NCI-H2196 (cell line): ENCODE measurements around the gene RTN4RL2.

Experiments used
- DNase-seq: peaks from one replicate; lab custom pipeline; 2025; ENCODE audit not compliant: unreplicated experiment; lab: John Stamatoyannopoulos, UW

Gene RTN4RL2

GRCh38 chr11:57461841-57462489, 1.6 kb downstream of the RTN4RL2 start:
- no peak for DNase-seq

DNA sequence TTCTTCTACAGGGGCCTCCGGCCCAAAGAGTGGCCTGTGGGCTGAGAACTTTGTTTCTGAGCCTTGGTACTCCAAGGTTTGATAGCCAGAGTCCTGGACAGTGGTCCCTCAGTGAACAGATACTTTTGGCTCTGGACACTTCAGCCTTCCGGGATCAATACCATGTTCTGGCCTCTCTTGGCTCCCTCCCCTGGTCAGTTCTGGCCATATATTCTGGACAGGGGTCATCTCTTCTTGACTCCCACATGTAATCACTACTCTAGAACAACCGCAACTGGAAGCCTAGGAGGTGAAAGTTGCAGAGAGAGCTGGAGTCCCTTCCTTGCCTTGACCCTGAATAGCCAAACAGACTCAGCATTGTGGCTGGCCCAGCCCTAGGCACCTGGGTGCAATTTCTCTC, 2.3 kb downstream of the RTN4RL2 start:
- DNase-seq = no peak

DNA sequence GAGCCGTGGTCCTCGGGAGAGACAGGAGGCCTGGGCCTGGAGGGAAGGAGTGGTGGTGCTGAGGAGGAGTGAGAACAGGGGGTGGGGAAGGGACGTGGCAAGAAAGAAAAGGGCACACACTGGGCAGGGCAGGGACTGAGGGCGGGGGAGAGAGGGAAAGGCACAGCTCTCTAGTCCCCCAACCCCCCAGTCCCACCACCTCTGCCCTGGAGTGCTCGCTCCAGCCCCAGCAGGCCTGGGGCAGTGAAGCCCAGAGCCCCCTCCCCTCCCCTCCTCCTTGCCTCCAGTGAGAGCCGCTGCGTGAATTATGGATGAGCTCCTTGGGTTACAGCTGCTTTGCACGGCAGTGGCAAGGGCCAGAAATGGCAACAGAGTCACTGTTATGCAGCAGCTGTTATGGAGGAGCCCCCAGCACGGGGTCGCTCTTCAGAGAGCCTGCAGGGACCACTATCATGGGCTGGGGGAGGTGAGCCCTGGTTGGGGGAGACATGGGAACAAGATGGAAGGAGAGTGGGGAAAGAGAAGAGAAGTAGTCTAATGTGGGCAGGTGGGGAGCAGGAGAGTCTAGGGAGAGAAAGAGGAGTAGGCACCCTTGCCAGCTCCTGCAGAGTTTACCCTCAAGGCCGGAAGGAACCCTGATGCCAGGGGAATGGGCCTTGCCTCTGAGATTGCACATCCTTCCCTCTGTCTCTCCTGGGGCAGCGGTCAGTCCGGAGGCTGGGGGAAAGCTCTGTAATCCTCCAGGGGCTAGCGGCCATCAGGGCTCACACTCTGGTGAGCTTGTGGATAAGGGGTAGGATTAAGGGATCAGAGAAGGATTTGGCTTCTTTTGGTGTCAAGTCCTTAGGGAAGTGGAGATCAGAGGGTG, 3.6 kb downstream of the RTN4RL2 start:
- no peak for DNase-seq

DNA sequence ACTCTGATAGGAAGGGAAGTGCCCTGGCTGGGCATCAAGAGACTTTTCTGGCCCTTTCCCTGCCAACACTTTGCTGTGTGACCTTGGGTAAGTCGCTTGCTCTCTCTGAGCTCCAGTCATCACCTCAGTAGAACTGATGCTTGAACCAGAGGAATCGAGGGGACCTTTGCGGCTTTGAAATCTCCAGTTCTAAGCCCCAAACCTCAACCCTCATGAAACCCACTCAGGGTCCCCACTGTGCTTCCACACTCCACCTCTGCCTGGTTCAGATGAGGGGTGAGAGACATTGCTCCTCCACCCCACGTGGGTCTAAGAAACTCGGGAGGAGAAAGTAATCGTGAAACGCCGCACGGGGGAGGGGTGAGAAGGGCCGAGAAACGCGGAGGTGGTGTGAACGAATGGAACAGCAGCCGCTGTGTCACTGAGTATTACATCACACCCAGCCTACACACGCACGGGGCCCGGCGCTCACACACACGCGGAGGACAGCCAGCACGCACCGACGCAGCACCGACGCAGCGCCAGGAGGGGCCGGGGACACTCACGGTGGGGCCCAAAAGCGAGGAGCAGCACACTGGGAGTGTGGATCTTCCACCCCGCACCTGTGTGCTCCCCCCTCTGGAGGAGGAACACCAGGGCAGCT, 4.3 kb downstream of the RTN4RL2 start:
- DNase-seq = no peak

- no peak for DNase-seq
These were observed 6.4 kb downstream of the RTN4RL2 start for GRCh38 chr11:57466680-57467079.

DNA sequence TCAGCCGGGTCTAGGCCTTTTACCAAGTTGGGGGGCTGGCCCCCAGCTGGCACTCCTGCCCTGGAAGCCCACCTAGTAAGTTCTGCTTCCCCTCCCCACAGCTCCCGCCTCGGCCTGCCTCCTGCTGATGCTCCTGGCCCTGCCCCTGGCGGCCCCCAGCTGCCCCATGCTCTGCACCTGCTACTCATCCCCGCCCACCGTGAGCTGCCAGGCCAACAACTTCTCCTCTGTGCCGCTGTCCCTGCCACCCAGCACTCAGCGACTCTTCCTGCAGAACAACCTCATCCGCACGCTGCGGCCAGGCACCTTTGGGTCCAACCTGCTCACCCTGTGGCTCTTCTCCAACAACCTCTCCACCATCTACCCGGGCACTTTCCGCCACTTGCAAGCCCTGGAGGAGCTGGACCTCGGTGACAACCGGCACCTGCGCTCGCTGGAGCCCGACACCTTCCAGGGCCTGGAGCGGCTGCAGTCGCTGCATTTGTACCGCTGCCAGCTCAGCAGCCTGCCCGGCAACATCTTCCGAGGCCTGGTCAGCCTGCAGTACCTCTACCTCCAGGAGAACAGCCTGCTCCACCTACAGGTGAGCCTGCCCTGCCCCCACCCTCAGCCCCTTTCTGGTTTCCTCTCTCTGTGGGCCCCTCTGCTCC, 7.3 kb downstream of the RTN4RL2 start:
- peak; percentile 14 for DNase-seq

GRCh38 chr11:57468276-57468675, 7.9 kb downstream of the RTN4RL2 start:
- no peak for DNase-seq

DNA sequence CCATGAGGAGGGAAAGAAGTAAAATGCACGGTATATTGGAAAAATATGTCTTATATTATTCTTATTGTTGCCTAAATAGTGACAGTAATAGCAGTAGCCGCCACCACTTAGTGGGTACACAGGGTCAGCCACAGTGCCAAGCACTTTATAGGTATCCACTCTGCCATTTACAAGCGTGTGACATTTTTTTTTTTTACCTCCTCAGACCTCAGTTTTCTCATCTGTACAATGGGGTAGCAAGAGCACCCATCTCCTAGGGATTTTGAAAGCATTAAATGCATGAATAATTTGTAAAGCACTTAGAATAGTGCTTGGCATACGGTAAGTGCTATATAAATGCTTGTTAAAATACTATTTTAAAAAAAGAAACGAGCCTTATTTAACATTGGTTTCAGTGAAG, 8.9 kb downstream of the RTN4RL2 start:
- no peak for DNase-seq

DNA sequence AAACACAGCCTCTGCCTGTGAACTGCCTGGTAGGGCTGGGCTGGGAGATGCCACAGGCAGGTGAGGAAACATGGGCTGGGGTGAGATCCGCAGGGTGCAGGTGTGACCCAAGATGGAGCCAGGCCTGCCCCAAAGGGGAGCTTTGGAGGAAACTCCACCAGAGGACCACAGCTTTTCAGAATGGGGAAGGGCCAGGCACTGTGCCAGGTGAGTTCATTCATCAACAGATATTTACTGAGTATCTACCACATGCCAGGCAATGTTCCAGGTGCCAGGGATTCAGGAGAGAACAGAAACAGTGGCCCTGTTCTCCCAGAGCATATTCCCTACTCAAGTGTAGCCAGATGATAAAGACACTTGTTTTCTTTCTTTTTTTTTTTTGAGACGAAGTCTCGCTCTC, 11.2 kb downstream of the RTN4RL2 start:
- DNase-seq = peak; percentile 59

DNA sequence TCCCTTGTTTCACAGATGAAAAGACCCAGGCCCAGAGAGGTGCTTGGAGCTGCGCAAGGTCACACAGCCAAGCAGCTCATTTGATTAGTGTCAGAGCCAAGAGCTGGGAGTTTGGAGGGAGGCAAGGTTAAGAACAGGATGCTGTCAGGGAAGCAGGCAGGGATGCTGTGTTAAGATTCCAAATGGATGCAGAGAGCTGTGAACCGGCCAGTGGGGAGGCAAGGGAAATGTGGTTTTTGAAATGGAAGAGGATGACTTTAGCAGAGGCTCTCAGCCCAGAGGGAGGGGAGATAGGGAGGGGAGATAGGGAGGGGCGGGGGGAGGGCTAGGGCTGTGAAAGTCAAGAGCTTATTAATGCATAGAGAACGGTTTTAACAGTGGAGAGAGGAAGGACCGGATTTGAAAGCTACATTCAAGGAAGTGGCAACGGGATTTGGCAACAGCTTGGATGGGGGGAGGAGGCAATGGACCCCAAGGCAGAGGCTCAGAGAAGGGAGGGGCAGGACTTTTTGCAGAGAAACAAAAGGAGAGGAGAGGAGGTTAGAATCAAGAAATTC, 13.0 kb downstream of the RTN4RL2 start:
- DNase-seq = no peak

DNA sequence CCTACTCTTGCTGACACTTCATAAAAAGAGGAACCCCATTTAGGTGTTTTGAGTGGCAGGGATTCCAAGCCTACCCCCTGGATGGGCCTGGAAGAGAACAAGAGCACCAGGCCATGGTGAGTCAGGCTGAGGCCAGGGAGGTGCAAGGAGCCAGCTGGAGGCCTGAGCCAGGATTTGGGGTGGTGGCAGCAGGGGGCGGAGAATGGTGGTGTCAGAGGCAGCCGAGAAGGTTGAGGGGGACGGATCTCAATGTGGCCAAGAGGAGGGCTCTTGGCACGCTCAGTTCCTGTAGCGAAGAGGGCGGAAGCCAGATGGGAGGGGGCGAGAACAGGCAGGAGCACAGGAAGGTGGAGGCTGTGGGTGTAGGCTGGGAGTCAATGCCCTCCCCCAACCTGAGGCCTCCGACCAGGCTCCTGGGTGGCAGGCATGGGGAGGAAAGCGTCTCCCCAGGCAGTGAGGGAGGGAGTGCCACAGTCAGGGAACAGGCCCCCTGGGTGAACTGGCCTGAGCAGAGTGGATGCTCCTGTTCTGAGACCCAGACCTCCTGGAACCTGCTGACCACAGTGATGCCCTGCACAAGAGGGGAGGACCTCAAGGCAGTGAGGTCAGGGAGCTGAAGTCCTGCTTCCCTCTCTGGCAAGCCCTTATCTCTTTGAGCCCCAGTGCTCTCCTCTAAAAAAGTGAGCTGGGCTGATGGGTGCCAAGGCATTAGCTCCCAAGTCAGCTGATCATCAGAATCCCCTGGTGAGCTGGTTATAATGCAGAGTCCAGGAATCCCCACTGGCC, 13.9 kb downstream of the RTN4RL2 start:
- DNase-seq = no peak

DNA sequence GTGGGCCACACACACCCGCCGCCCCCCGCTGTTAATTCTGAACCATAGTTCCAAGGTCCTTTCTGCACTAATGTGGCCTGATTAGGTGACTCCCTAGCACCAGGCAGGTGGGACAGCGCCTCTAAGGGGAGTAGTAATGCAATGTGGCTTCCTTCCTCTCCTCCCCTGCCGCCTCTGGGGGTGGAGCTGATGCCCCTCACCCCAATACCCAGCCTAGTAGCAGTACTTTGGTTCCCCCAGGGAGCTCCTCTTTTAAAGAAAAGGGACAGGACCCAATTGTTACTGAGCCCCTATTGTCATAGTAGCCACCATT, 14.4 kb downstream of the RTN4RL2 start:
- DNase-seq = no peak

DNA sequence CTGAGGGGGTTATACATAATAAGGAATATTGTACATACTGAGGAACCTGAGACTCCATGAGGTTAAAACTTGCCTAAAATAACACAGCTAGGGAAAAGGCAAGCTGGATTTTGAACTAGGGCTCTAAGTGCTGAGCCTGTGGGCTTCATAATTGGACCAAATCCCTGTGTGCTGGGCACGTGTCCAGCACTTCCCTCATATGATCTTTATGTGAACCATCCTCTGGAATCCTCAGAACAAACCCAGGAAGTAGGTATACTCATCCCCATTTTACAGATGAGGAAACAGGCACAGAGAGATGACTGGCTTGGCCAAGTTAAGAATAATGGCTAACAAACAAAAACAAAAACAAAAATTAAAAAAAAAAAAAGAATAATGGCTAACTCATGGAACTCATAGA, 14.9 kb downstream of the RTN4RL2 start:
- no peak for DNase-seq

DNA sequence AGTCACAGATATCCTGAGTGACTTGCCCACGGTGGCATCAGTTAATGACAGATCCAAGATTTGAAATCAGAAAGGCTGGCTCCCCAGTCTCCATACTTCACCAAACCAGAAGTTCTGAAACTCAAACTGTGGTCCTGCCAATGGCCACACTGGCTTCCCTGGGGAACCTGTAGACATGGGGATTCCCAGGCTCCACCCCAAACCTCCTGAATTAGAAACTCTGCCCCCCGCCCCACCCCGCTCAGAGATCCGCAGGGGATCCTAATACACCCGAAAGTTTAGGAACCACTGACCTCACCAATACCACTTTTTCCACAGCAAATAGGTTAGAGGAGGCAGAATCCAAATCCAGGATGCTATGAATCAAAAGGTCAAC, 15.3 kb downstream of the RTN4RL2 start:
- DNase-seq = no peak

- DNase-seq = no peak
These were observed 15.9 kb downstream of the RTN4RL2 start for GRCh38 chr11:57476047-57476756.

- no peak for DNase-seq
These were observed 16.6 kb downstream of the RTN4RL2 start for GRCh38 chr11:57476757-57477506.

DNA sequence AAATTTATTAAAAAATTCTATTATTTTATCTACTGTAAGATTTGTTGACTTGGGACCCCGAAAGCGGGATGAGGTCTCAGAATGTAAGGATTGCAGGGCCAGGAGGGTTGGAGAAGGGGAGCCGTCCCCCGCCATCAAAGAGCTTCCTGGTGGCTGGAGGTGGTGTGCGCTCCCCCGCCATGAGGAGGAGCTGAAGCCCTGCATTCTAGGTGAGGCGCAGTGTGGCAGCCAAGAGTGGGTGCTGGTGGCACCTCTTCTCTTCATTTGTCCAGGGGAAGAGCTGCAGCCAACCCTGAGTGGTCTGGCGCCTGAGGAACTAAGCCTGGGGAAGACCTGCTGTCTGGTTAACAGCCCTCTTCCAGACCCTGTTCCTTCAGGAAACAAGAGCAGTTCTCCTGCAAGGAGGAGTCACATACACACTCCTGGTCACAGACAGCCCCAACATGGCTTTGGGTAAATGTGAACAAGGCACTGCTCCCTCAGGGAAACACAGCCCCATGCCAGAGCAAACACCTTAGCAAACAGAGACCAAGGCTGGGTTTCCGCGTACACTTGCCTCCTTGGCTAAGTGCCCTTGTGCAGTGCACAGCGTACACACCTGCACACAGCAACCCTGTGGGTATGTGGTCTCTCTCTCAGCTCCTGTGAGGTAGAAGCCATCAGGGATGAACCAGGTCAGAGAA, 17.3 kb downstream of the RTN4RL2 start:
- DNase-seq = peak; percentile 28

DNA sequence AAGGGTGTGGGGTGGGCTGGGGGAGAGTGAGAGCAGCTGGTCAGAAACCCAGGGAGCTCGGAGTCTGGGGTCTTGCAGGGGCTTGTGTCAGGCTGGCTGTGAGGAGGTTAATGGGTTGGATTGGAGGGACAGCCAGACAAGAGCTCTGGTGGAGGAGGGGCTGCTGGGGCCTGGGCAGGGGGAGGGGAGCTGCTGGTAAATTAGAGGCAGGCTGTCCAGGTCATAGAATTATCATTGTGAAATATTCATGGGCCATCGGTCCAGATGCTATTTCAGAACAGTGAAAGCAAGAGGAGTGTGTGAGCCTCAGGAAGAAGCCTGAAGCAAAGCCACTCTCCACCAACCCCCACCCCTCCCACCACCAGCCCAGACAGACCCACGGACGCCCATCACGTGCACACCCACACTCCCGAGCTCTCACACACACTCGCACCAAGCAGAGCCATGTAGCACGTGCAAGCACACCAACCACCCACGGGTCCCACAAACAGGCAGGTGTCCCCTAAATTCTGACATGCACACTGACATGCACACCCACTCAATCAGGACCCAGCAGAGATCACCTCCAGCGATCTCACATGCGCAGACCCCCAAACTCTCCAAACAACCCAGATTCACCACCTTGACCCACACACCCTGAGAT, 18.8 kb downstream of the RTN4RL2 start:
- no peak for DNase-seq
